Measurements from ENCODE around the gene TNFSF13B. TPM values are rescaled to one million over a fixed set of nuclear protein-coding genes. Genes with fewer than 3 reads are reported as not detected.
A peak's percentile ranks its signal among the peaks of the same experiment; 100 is the strongest.

Gene TNFSF13B
- total RNA-seq, 1 donor from 2014 or later = 0.12 TPM

DNA sequence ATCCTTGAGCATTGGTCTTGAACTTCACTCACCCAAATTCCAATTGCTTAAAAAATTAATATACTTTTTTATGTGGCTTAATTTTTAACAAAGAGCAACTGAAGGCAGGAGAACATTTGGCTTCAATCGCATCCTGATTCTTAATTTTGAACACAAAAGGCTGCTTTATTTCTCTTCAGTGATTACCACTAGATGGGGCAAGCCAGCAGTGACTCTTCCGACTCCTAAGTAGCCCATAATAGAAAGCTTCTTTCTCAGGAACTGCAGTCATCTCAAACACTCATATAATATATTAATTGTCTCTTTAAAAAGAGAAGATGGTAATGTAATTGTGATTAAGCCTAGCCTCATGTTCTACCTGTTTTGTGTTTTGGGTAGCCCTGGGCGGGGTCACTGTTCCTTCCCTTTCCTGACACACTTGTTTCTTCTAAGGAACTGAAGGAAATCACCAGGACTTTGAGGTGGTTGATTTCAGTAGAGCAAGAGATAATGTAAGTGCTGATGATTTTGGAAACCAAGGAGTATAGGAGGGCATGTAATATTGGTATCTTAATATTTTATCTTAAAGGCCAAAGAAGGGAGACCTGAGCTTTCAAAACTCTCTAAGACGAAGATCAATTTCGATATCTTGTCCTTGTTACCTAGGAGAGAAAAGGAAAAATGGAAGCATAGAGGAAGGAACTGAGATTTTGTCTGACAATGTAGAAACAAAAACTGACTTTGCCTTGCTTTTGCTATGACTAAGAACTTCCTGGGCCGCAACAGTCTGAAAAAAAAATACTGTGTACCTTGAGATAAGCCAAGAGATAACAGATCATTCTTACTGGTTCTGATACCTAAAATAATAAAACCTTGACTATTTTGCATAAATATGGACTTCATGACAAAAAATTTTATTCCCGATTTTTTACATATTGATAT is 73.1 kb downstream of the TNFSF13B start:
- no peak for DNase-seq (ENCODE audit: low read depth)
- no peak overlapping the region for H3K4me3 ChIP-seq (ENCODE audit: low read depth, low read length)
- TF ChIP-seq, protein P1, sequence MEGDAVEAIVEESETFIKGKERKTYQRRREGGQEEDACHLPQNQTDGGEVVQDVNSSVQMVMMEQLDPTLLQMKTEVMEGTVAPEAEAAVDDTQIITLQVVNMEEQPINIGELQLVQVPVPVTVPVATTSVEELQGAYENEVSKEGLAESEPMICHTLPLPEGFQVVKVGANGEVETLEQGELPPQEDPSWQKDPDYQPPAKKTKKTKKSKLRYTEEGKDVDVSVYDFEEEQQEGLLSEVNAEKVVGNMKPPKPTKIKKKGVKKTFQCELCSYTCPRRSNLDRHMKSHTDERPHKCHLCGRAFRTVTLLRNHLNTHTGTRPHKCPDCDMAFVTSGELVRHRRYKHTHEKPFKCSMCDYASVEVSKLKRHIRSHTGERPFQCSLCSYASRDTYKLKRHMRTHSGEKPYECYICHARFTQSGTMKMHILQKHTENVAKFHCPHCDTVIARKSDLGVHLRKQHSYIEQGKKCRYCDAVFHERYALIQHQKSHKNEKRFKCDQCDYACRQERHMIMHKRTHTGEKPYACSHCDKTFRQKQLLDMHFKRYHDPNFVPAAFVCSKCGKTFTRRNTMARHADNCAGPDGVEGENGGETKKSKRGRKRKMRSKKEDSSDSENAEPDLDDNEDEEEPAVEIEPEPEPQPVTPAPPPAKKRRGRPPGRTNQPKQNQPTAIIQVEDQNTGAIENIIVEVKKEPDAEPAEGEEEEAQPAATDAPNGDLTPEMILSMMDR (conservative IDR thresholded peaks at IDR 0.05; ENCODE audit: low read depth, low read length) = peak; percentile 77

DNA sequence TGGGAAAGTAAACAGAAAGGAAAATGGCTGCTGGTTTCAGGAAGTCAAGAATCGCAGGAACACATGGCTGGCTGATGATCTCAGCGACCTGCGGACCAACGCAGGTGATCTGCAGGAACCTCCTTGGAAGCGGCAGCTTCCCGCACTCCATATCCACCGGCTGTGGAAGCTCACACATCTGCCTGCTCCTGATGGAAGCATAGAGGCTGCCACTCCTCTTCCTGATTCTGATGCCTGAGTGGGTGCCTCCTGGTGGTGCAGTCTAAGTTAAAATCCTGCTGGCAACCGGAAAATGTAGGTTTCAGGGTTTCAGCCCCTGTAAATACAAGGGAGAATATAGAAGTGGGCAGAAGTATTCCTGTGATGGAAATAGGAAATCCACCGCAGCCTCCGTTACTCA is 75.5 kb downstream of the TNFSF13B start:
- H3K4me3 ChIP-seq (ENCODE audit: low read depth, low read length) = no peak overlapping the region
- DNase-seq (ENCODE audit: low read depth) = no peak
- TF ChIP-seq, protein P1 (conservative IDR thresholded peaks at IDR 0.05; ENCODE audit: low read depth, low read length) = no peak

DNA sequence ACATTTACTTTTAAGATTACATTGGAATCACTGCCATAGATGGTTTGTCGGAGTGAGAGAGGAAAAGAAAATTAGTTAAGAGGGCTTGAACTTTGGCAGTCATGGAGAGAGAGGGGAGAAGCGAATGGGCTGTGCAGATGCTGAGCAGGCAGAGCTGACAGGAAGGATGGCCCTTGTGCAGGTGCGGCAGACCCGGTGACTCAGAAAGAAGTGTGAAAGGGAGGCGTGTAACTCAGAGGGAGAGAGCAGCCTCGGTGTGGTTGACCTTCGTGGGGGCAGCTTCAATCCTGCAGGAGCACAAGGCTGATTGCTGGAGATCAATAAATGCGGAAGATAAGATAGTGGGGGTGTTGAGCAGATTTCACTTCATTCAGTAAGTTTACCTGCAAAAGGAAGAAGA is 76.9 kb downstream of the TNFSF13B start:
- TF ChIP-seq, protein P1 (conservative IDR thresholded peaks at IDR 0.05; ENCODE audit: low read depth, low read length) = no peak
- no peak overlapping the region for H3K4me3 ChIP-seq (ENCODE audit: low read depth, low read length)
- DNase-seq (ENCODE audit: low read depth) = no peak

DNA sequence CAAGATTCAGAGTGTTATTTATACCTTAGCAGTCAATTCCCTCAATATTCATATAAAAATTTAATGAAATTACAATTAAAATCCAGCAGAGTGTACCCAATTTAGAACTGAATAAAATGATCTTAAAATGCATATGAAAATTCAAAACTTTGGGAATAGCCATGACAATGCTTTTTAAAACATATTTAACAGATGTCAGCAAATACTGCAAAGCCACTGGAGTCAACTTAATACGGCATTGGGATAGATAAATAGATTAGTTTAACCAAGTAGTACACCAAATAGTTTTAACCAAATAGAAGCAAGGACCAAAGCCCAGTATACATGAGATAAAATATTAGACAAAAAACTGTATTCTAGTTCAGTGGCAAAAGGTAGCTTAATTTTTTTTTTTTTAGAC is 79.8 kb downstream of the TNFSF13B start:
- no peak for DNase-seq (ENCODE audit: low read depth)
- TF ChIP-seq, protein P1 (conservative IDR thresholded peaks at IDR 0.05; ENCODE audit: low read depth, low read length) = no peak
- H3K4me3 ChIP-seq (ENCODE audit: low read depth, low read length) = no peak overlapping the region

DNA sequence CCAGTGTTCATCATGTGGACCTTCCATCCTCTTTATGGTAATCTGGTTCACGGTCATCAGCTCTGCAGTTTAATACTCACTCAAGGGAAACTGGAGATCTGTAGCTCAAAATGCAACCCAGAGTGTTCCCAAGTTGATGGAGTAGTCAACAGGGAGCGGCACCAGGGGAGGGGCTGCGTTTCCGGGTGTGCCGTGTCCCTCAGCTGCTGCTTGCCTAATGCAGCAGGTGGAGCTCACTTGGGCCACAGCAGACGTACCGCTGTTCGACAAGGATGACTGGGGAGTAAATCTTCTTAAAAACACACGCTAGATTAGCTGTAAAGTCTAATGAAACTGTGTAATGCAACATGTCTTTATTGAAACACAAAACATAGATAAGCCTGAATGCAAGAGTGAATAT is 81.1 kb downstream of the TNFSF13B start:
- no peak overlapping the region for H3K4me3 ChIP-seq (ENCODE audit: low read depth, low read length)
- no peak for DNase-seq (ENCODE audit: low read depth)
- TF ChIP-seq, protein P1 (conservative IDR thresholded peaks at IDR 0.05; ENCODE audit: low read depth, low read length) = no peak

DNA sequence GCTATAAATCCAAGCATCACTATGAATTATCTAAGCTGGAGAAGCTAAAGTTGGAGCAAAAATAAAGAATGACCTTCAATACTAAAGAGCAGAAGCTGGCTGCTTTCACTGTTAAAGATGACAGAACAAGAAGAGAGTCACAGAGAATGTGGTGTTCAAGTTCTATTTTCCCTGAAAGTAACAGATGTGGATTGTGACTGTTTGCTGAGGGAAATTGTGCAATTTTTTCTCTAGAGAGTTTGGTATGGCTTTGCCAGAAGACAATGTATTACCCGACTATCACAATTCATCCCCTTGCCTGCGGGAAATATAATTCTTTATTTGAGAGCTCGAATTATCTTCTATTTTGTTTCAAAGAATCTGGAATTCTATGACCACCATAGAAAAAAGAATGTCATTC is 83.1 kb downstream of the TNFSF13B start:
- no peak overlapping the region for H3K4me3 ChIP-seq (ENCODE audit: low read depth, low read length)
- DNase-seq (ENCODE audit: low read depth) = no peak
- TF ChIP-seq, protein P1 (conservative IDR thresholded peaks at IDR 0.05; ENCODE audit: low read depth, low read length) = no peak

DNA sequence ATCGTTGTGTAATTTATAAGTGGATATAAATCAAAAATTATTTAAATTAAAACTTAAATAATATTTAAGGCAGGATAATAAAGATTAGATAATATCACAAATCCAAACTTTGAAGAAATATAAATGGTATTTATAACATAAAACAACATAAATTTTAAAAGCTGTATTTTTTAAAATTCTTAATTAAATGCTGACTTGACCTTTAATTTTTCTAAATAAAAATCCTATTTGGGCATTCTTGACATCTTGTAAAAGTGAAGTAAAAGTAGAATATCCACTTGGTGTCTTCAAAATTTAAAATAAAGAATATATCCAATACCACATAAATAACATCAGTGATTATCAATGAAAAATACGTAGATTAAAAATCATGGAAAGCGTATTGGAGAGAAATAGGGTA is 87.7 kb downstream of the TNFSF13B start:
- TF ChIP-seq, protein P1 (conservative IDR thresholded peaks at IDR 0.05; ENCODE audit: low read depth, low read length) = no peak
- no peak for DNase-seq (ENCODE audit: low read depth)
- no peak overlapping the region for H3K4me3 ChIP-seq (ENCODE audit: low read depth, low read length)

Measured in epithelial cell of proximal tubule (primary cell).